Posterior cingulate gyrus (tissue), 11 donors: ENCODE measurements around the gene KLRF1.
A peak's percentile ranks its signal among the peaks of the same experiment; 100 is the strongest.
"Not testable (repeated sequence)": the region's sequence is repeated elsewhere in the genome, so short reads cannot be mapped to it uniquely, and the experiment has no call there.

Source experiments
- DNase-seq, 10 donors: peaks; one replicate each; pipeline versions ENCODE4 v3.0.0 to v3.0.0-alpha.2; 2020 to 2021; ENCODE audit warnings: mixed read lengths in 3 of 10
- intact Hi-C: fragments of 100-400 bp; cut with DNase I; formaldehyde crosslinking; loops from one replicate; pipeline ENCODE4 v1.15.1; 2023

Gene KLRF1

GRCh38 chr12:9868311-9868801 is 41.1 kb downstream of the KLRF1 start:
- intact Hi-C loops, result no loop called here
- DNase-seq, result no peak

GRCh38 chr12:9868951-9869306 is 41.6 kb downstream of the KLRF1 start:
- DNase-seq, result no peak
- intact Hi-C loops, result no loop called here

GRCh38 chr12:9869307-9870161 is 42.3 kb downstream of the KLRF1 start, which contains the start of gene CLEC2B:
CLEC2B (minus strand) TSS chr12:9869354.
- no peak for DNase-seq
- intact Hi-C loops, result no loop called here

- intact Hi-C loops, result no loop called here
- DNase-seq, result no peak
These were observed 43.1 kb downstream of the KLRF1 start for GRCh38 chr12:9870286-9870866.

GRCh38 chr12:9872162-9872561 is 44.9 kb downstream of the KLRF1 start:
- intact Hi-C loops, result no loop called here
- DNase-seq, result no peak

- intact Hi-C loops, result no loop called here
- no peak for DNase-seq
These were observed 45.5 kb downstream of the KLRF1 start for GRCh38 chr12:9872742-9873141.

- peak in 1 of 10 donors; percentile 71 for DNase-seq
- intact Hi-C loops, result not testable (repeated sequence)
These were observed 48.8 kb downstream of the KLRF1 start for GRCh38 chr12:9876120-9876519.

- intact Hi-C loops, result no loop called here
- DNase-seq, result no peak
These were observed 53.3 kb downstream of the KLRF1 start for GRCh38 chr12:9880532-9881078.

GRCh38 chr12:9881246-9881645 is 54.0 kb downstream of the KLRF1 start, which contains the start of gene KLRF2:
KLRF2 (plus strand) TSS chr12:9881489; CDS start chr12:9881596, 107 bp downstream.
- DNase-seq, result no peak
- intact Hi-C loops, result no loop called here

- intact Hi-C loops, result no loop called here
- DNase-seq, result no peak
These were observed 54.7 kb downstream of the KLRF1 start for GRCh38 chr12:9881988-9882387.

- intact Hi-C loops, result no loop called here
- no peak for DNase-seq
These were observed 55.9 kb downstream of the KLRF1 start for GRCh38 chr12:9883175-9883574.

GRCh38 chr12:9888665-9889273 is 61.5 kb downstream of the KLRF1 start:
- no peak for DNase-seq
- intact Hi-C loops, result no loop called here
